Endometrium (tissue), 2 donors: Measurements from ENCODE around the gene POM121.
"Not testable (repeated sequence)": the region's sequence is repeated elsewhere in the genome, so short reads cannot be mapped to it uniquely, and the experiment has no call there.

Source experiments
- FAIRE-seq: peaks from 2 replicates; lab custom pipeline; 2012; peaks lifted over from hg19 to GRCh38; lab: Jason Lieb, UNC
- donor health status: control.
- donor health status: control.

POM121 gene

DNA sequence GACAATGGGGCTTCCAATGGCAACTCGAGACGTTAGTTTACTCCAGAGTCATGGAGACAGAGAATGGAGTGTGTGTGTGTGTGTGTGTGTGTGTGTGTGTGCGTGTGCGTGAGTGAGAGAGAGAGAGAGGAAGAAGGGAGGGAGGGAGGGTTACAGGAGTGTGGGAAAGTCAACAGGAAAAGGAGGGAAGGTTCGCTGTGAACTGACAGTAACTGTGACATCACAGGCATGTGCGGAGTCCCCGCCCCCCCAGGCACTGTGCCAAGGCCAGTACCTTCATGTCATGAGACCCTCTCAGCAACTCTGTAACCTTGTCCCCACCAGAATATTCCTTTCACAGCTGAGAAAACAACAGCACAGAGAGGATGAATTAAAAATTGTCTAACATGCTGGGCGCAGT is 72.6 kb downstream of the POM121 start:
- FAIRE-seq = not testable (repeated sequence)

DNA sequence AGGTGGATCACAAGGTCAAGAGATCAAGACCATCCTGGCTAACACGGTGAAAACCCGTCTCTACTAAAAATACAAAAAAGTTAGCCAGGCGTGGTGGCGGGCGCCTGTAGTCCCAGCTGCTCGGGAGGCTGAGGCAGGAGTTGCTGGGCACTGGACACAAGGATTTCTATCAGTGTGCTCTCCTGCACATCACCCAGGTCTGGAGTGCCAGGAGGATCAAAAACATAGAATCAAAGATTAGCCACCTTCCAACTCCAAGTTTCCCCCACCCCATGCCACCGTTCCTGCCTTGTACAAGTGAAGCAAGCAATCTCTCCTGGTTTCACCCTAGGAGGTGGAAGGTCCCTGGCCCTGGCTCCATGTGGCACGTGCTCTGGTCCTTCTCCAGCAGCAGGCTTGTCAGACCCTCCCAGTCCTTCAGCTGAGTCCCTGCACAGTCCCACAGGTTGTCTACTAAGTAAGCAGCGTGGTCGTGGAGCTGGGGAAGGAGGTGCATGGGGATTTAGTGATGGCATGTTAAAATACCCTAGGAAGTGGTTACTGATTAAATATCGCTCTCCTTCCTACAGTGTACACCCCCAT is 73.1 kb downstream of the POM121 start:
- not testable (repeated sequence) for FAIRE-seq
